ENCODE measurements around the gene C5AR1.

C5AR1 gene

GRCh38 chr19:47313754-47314295 is 4.2 kb downstream of the C5AR1 start:
- Histone ChIP-seq H3K36me3 (ENCODE audit: insufficient read depth, low read length) (no peaks in the 10 kb centered on the region), H2AFZ (ENCODE audit: low read length) (no peak overlapping the region), H3K4me2 (ENCODE audit: low read depth, low read length, poor library complexity, severe bottlenecking) (no peak overlapping the region), H3K27me3 (ENCODE audit: insufficient read depth, low read length, poor library complexity, severe bottlenecking) (no peaks in the 10 kb centered on the region), H3K9ac (ENCODE audit: low read depth, low read length, poor library complexity, severe bottlenecking) (no peak overlapping the region), H3K4me1 (ENCODE audit: insufficient read depth, low read length, poor library complexity, severe bottlenecking) (peaks cover 7% of the 10 kb centered on the region), H3F3A (ENCODE audit: low read depth) (no peaks in the 10 kb centered on the region; the same call in 1 of the 2 replicates), H3K4me3 (ENCODE audit: low read length, poor library complexity, severe bottlenecking) (no peak overlapping the region), H4K20me1 (ENCODE audit: insufficient read depth, low read length, poor library complexity, severe bottlenecking) (no peaks in the 10 kb centered on the region), H3K9me2 (replicated peaks; ENCODE audit: low read depth, low read length) (no peaks in the 10 kb centered on the region), H3K79me2 (ENCODE audit: insufficient read depth, low read length) (no peaks in the 10 kb centered on the region), H3K9me3 (ENCODE audit: insufficient read depth, low read depth, low read length) (no peaks in the 10 kb centered on the region)
- TF ChIP-seq EZH2phosphoT487 (IDR thresholded peaks at IDR 0.05; ENCODE audit: borderline replicate concordance) (no peak), CTCF (conservative IDR thresholded peaks at IDR 0.05; ENCODE audit: low read length) (no peak)

GRCh38 chr19:47315125-47315821 is 5.6 kb downstream of the C5AR1 start:
- Histone ChIP-seq H2AFZ (ENCODE audit: low read length) (peak overlapping the region; percentile 5), H3K36me3 (ENCODE audit: insufficient read depth, low read length) (no peaks in the 10 kb centered on the region)

GRCh38 chr19:47316513-47316912 is 6.9 kb downstream of the C5AR1 start:
- Histone ChIP-seq H3K4me3 (ENCODE audit: low read length, poor library complexity, severe bottlenecking) (no peak overlapping the region), H4K20me1 (ENCODE audit: insufficient read depth, low read length, poor library complexity, severe bottlenecking) (no peaks in the 10 kb centered on the region), H3K9me2 (replicated peaks; ENCODE audit: low read depth, low read length) (no peaks in the 10 kb centered on the region), H3K79me2 (ENCODE audit: insufficient read depth, low read length) (no peaks in the 10 kb centered on the region), H3K36me3 (ENCODE audit: insufficient read depth, low read length) (no peaks in the 10 kb centered on the region), H2AFZ (ENCODE audit: low read length) (no peak overlapping the region), H3F3A (ENCODE audit: low read depth) (no peaks in the 10 kb centered on the region; the same call in 1 of the 2 replicates), H3K4me2 (ENCODE audit: low read depth, low read length, poor library complexity, severe bottlenecking) (no peak overlapping the region), H3K9me3 (ENCODE audit: insufficient read depth, low read depth, low read length) (no peaks in the 10 kb centered on the region), H3K27me3 (ENCODE audit: insufficient read depth, low read length, poor library complexity, severe bottlenecking) (no peaks in the 10 kb centered on the region), H3K9ac (ENCODE audit: low read depth, low read length, poor library complexity, severe bottlenecking) (no peak overlapping the region), H3K4me1 (ENCODE audit: insufficient read depth, low read length, poor library complexity, severe bottlenecking) (peaks cover 7% of the 10 kb centered on the region)
- no peak for TF ChIP-seq CTCF (conservative IDR thresholded peaks at IDR 0.05; ENCODE audit: low read length)
- no peak for TF ChIP-seq EZH2phosphoT487 (IDR thresholded peaks at IDR 0.05; ENCODE audit: borderline replicate concordance)

More at GRCh38 chr19:47315125-47315821, 5.6 kb downstream of the C5AR1 start:
- Histone ChIP-seq H3K9me2 (replicated peaks; ENCODE audit: low read depth, low read length) (no peaks in the 10 kb centered on the region), H3F3A (ENCODE audit: low read depth) (no peaks in the 10 kb centered on the region; the same call in 1 of the 2 replicates), H3K4me1 (ENCODE audit: insufficient read depth, low read length, poor library complexity, severe bottlenecking) (peaks cover 7% of the 10 kb centered on the region), H3K27me3 (ENCODE audit: insufficient read depth, low read length, poor library complexity, severe bottlenecking) (no peaks in the 10 kb centered on the region), H3K79me2 (ENCODE audit: insufficient read depth, low read length) (no peaks in the 10 kb centered on the region), H3K9ac (ENCODE audit: low read depth, low read length, poor library complexity, severe bottlenecking) (no peak overlapping the region), H3K9me3 (ENCODE audit: insufficient read depth, low read depth, low read length) (no peaks in the 10 kb centered on the region), H3K4me3 (ENCODE audit: low read length, poor library complexity, severe bottlenecking) (no peak overlapping the region), H3K4me2 (ENCODE audit: low read depth, low read length, poor library complexity, severe bottlenecking) (peak overlapping the region; percentile 35), H4K20me1 (ENCODE audit: insufficient read depth, low read length, poor library complexity, severe bottlenecking) (no peaks in the 10 kb centered on the region)
- TF ChIP-seq EZH2phosphoT487 (IDR thresholded peaks at IDR 0.05; ENCODE audit: borderline replicate concordance): no peak
- TF ChIP-seq CTCF (conservative IDR thresholded peaks at IDR 0.05; ENCODE audit: low read length): no peak

Measured in Loucy (cell line).